ENCODE data around the gene SLC44A4.

SLC44A4 gene

GRCh38 chr6:31876357-31876756 is 2.4 kb downstream of the SLC44A4 start:
- H3F3A ChIP-seq (ENCODE audit: insufficient read depth, low read length), result no peaks in the 10 kb centered on the region
- H4K20me1 ChIP-seq (ENCODE audit: insufficient read depth, low read length), result no peaks in the 10 kb centered on the region
- DNase-seq, result no peak
- no peak overlapping the region for H2AFZ ChIP-seq (ENCODE audit: low read length)
- no peaks in the 10 kb centered on the region; the same call in 1 of the 2 replicates for H3K27me3 ChIP-seq (replicated peaks; ENCODE audit: insufficient read depth, low read length)
- H3K4me1 ChIP-seq (ENCODE audit: low read length), result no peaks in the 10 kb centered on the region
- H3K9ac ChIP-seq (ENCODE audit: low read length), result no peak overlapping the region
- H3K4me3 ChIP-seq (ENCODE audit: low read length), result no peak overlapping the region
- no peaks in the 10 kb centered on the region for H3K36me3 ChIP-seq (replicated peaks; ENCODE audit: insufficient read depth, low read length)
- H3K27ac ChIP-seq (ENCODE audit: low read length), result no peak overlapping the region
- no peaks in the 10 kb centered on the region for H3K9me3 ChIP-seq (replicated peaks; ENCODE audit: insufficient read depth, low read length)
- H3K4me2 ChIP-seq (ENCODE audit: low read depth, low read length), result no peak overlapping the region
- no peaks in the 10 kb centered on the region for H3K9me2 ChIP-seq (replicated peaks; ENCODE audit: insufficient read depth, low read length)
- no peaks in the 10 kb centered on the region for H3K79me2 ChIP-seq (ENCODE audit: low read length)
- TF ChIP-seq EZH2phosphoT487 (IDR thresholded peaks at IDR 0.05; ENCODE audit: low read length), result no peak

- no peak for DNase-seq
- no peaks in the 10 kb centered on the region for H3K4me1 ChIP-seq (ENCODE audit: low read length)
Observed at GRCh38 chr6:31875877-31876276, 2.9 kb downstream of the SLC44A4 start.

GRCh38 chr6:31874836-31875572 is 3.8 kb downstream of the SLC44A4 start:
- H3K4me2 ChIP-seq (ENCODE audit: low read depth, low read length), result no peak overlapping the region
- no peak overlapping the region for H3K4me3 ChIP-seq (ENCODE audit: low read length)
- no peak overlapping the region for H3K9ac ChIP-seq (ENCODE audit: low read length)
- H2AFZ ChIP-seq (ENCODE audit: low read length), result no peak overlapping the region
- no peaks in the 10 kb centered on the region for H3K9me2 ChIP-seq (replicated peaks; ENCODE audit: insufficient read depth, low read length)
- no peaks in the 10 kb centered on the region for H3K9me3 ChIP-seq (replicated peaks; ENCODE audit: insufficient read depth, low read length)
- TF ChIP-seq CTCF (IDR thresholded peaks at IDR 0.05; ENCODE audit: low read length), result no peak
- TF ChIP-seq EZH2 (optimal IDR thresholded peaks at IDR 0.05; ENCODE audit: low read depth, low read length), result no peak
- TF ChIP-seq EZH2phosphoT487 (IDR thresholded peaks at IDR 0.05; ENCODE audit: low read length), result no peak
- DNase-seq, result no peak
- no peak overlapping the region for H3K27ac ChIP-seq (ENCODE audit: low read length)
- peaks cover 5% of the 10 kb centered on the region for H3K27me3 ChIP-seq (replicated peaks; ENCODE audit: insufficient read depth, low read length)
- H4K20me1 ChIP-seq (ENCODE audit: insufficient read depth, low read length), result no peaks in the 10 kb centered on the region
- H3K36me3 ChIP-seq (replicated peaks; ENCODE audit: insufficient read depth, low read length), result no peaks in the 10 kb centered on the region
- H3K79me2 ChIP-seq (ENCODE audit: low read length), result no peaks in the 10 kb centered on the region
- no peaks in the 10 kb centered on the region for H3K4me1 ChIP-seq (ENCODE audit: low read length)
- no peaks in the 10 kb centered on the region for H3F3A ChIP-seq (ENCODE audit: insufficient read depth, low read length)

More at GRCh38 chr6:31875877-31876276, 2.9 kb downstream of the SLC44A4 start:
- Histone ChIP-seq H3K79me2 (ENCODE audit: low read length) (no peaks in the 10 kb centered on the region), H4K20me1 (ENCODE audit: insufficient read depth, low read length) (no peaks in the 10 kb centered on the region), H3K27me3 (replicated peaks; ENCODE audit: insufficient read depth, low read length) (peaks cover 4% of the 10 kb centered on the region; the same call in 1 of the 2 replicates), H3K9ac (ENCODE audit: low read length) (no peak overlapping the region), H3F3A (ENCODE audit: insufficient read depth, low read length) (no peaks in the 10 kb centered on the region), H3K9me3 (replicated peaks; ENCODE audit: insufficient read depth, low read length) (no peaks in the 10 kb centered on the region), H3K36me3 (replicated peaks; ENCODE audit: insufficient read depth, low read length) (no peaks in the 10 kb centered on the region), H3K4me3 (ENCODE audit: low read length) (no peak overlapping the region), H2AFZ (ENCODE audit: low read length) (no peak overlapping the region), H3K4me2 (ENCODE audit: low read depth, low read length) (no peak overlapping the region), H3K9me2 (replicated peaks; ENCODE audit: insufficient read depth, low read length) (no peaks in the 10 kb centered on the region), H3K27ac (ENCODE audit: low read length) (no peak overlapping the region)
- TF ChIP-seq CTCF (IDR thresholded peaks at IDR 0.05; ENCODE audit: low read length), result no peak

GRCh38 chr6:31874084-31874670 is 4.6 kb downstream of the SLC44A4 start:
- Histone ChIP-seq H3K4me1 (ENCODE audit: low read length) (no peaks in the 10 kb centered on the region), H3K27ac (ENCODE audit: low read length) (no peak overlapping the region), H2AFZ (ENCODE audit: low read length) (no peak overlapping the region), H3K4me2 (ENCODE audit: low read depth, low read length) (no peak overlapping the region), H3F3A (ENCODE audit: insufficient read depth, low read length) (no peaks in the 10 kb centered on the region), H3K9me3 (replicated peaks; ENCODE audit: insufficient read depth, low read length) (no peaks in the 10 kb centered on the region), H3K79me2 (ENCODE audit: low read length) (no peaks in the 10 kb centered on the region), H3K27me3 (replicated peaks; ENCODE audit: insufficient read depth, low read length) (peaks cover 8% of the 10 kb centered on the region), H3K9me2 (replicated peaks; ENCODE audit: insufficient read depth, low read length) (no peaks in the 10 kb centered on the region), H3K9ac (ENCODE audit: low read length) (no peak overlapping the region), H4K20me1 (ENCODE audit: insufficient read depth, low read length) (no peaks in the 10 kb centered on the region), H3K36me3 (replicated peaks; ENCODE audit: insufficient read depth, low read length) (no peaks in the 10 kb centered on the region), H3K4me3 (ENCODE audit: low read length) (no peak overlapping the region)
- no peak for TF ChIP-seq CTCF (IDR thresholded peaks at IDR 0.05; ENCODE audit: low read length)
- no peak for TF ChIP-seq EZH2phosphoT487 (IDR thresholded peaks at IDR 0.05; ENCODE audit: low read length)
- TF ChIP-seq EZH2 (optimal IDR thresholded peaks at IDR 0.05; ENCODE audit: low read depth, low read length), result no peak
- no peak for DNase-seq

Measured in MM.1S (cell line).